Sigmoid colon (tissue), 7 donors: Measurements from ENCODE around the gene PELI1. TPM values are rescaled to one million over a fixed set of nuclear protein-coding genes. Genes with fewer than 3 reads are reported as not detected.

Experiments
- DNase-seq: peaks from one replicate; pipeline ENCODE4 v3.0.0-alpha.2; 2019
- H3K27ac ChIP-seq, 4 donors: fragments of 200-600 bp; sonication (generic); one replicate each; pipeline ENCODE4 v1.5.1; 2016 to 2019; ENCODE audit warnings: mild to moderate bottlenecking in 1 of 4
- H3K27me3 ChIP-seq, 3 donors: fragments of 200-600 bp; sonication (generic); one replicate each; pipeline ENCODE4 v1.5.1; 2019; ENCODE audit warnings: mild to moderate bottlenecking in 1 of 3
- H3K36me3 ChIP-seq, 4 donors: fragments of 200-600 bp; sonication (generic); one replicate each; pipeline ENCODE4 v1.5.1; 2016 to 2019
- H3K4me1 ChIP-seq, 4 donors: fragments of 200-600 bp; sonication (generic); one replicate each; pipeline ENCODE4 v1.5.1; 2017 to 2019
- H3K4me3 ChIP-seq, 4 donors: fragments of 200-600 bp; sonication (generic); one replicate each; pipeline ENCODE4 v1.5.1; 2017 to 2019; ENCODE audit warnings: mild to moderate bottlenecking in 2 of 4, moderate library complexity in 1 of 4
- H3K9me3 ChIP-seq, 4 donors: fragments of 200-600 bp in 3 of 4; sonication (generic) in 3 of 4; one replicate each; pipeline versions ENCODE4 v1.5.1 to v1.6.1; 2013 to 2019
- EP300 ChIP-seq, 4 donors: sonication (generic); formaldehyde crosslinking; IDR thresholded peaks; one replicate each; pipeline ENCODE4 v1.6.1; 2017; ENCODE audit warnings: antibody characterized with exemption in 4 of 4
- POLR2A ChIP-seq, 2 donors: fragments of 450-650 bp; IDR thresholded peaks; one replicate each; pipeline ENCODE4 v1.6.1; 2016; ENCODE audit warnings: antibody characterized with exemption in 2 of 2, mild to moderate bottlenecking in 2 of 2, moderate library complexity in 2 of 2
- POLR2AphosphoS5 ChIP-seq, 4 donors: sonication (generic); formaldehyde crosslinking; IDR thresholded peaks; one replicate each; pipeline ENCODE4 v1.6.1; 2017; ENCODE audit warnings: antibody characterized with exemption in 4 of 4
- WGBS, 2 donors: extraction: QIAGEN DNeasy Blood & Tissue Kit; methylation state at CpG; one replicate each; pipeline ENCODE4 v1.1.7; 2013; 5-methylcytosine and 5-hydroxymethylcytosine counted together
- intact Hi-C: fragments of 100-400 bp; cut with DNase I; formaldehyde crosslinking; loops from one replicate; pipeline ENCODE4 v1.15.1; 2023
- polyA plus RNA-seq, 3 donors: library from polyadenylated mRNA; stranded (reverse); fragments of 200-250 nt; gene quantifications; one replicate each; pipeline ENCODE4 v1.2.3, GENCODE V29; 2013
- total RNA-seq, 4 donors: library from RNA; depleted of rRNA; stranded (reverse); fragments of >200 nt; gene quantifications; one replicate each; pipeline ENCODE4 v1.1.0, GENCODE V29; 2016
- TF ChIP-seq, protein P1 (sequence below), 4 experiments: fragments of 450-650 bp in 3 of 4; fragments of 200-600 bp in 1 of 4; IDR thresholded peaks; one replicate each; pipeline ENCODE4 v1.5.1; 2016 to 2019; ENCODE audit warnings: antibody characterized with exemption in 4 of 4, mild to moderate bottlenecking in 3 of 4, moderate library complexity in 2 of 4
- donor health status: healthy with polysubstance abuse.
- donor health status: Bipolar disorder and iron deficiency.
- donor health status: healthy.

The PELI1 gene
- total and polyA plus RNA-seq, 7 donors, result 18.6 to 30.8 (median 24.3) TPM

DNA sequence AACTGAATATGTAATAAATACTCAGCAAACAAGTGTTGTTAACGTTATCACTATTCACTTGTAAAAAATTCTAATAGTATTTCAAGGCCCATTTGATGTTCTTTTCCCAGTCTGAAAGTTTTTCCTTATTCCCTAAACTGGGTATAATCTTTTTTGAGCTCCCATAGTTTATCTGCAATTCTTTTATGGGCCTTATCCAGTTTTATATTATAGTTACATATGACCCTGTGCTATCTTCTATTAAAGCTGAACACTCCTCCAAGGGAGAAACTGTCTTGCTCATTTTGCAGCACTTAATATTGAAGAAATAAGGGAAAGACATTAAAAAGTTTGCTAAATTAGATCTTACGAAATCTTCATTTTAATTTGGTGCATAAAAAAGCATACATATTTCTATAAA, 13.9 kb downstream of the PELI1 start:
- intact Hi-C loops, result no loop called here
- no peaks in the 10 kb centered on the region for H3K9me3 ChIP-seq
- TF ChIP-seq, protein P1, sequence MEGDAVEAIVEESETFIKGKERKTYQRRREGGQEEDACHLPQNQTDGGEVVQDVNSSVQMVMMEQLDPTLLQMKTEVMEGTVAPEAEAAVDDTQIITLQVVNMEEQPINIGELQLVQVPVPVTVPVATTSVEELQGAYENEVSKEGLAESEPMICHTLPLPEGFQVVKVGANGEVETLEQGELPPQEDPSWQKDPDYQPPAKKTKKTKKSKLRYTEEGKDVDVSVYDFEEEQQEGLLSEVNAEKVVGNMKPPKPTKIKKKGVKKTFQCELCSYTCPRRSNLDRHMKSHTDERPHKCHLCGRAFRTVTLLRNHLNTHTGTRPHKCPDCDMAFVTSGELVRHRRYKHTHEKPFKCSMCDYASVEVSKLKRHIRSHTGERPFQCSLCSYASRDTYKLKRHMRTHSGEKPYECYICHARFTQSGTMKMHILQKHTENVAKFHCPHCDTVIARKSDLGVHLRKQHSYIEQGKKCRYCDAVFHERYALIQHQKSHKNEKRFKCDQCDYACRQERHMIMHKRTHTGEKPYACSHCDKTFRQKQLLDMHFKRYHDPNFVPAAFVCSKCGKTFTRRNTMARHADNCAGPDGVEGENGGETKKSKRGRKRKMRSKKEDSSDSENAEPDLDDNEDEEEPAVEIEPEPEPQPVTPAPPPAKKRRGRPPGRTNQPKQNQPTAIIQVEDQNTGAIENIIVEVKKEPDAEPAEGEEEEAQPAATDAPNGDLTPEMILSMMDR (IDR thresholded peaks at IDR 0.05), result no peak
- TF ChIP-seq EP300 (IDR thresholded peaks at IDR 0.05), result no peak
- TF ChIP-seq POLR2AphosphoS5 (IDR thresholded peaks at IDR 0.05), result no peak
- TF ChIP-seq POLR2A (IDR thresholded peaks at IDR 0.05), result no peak
- 37 to 79% methylated on average over 2 of the region's 2 CpGs for WGBS, 2 donors
- no peaks in the 10 kb centered on the region for H3K27me3 ChIP-seq
- no peaks in the 10 kb centered on the region for H3K36me3 ChIP-seq
- no peak overlapping the region for H3K4me3 ChIP-seq
- H3K4me1 ChIP-seq, result peaks cover 0 to 52% (median 45%) of the 10 kb centered on the region in 4 donors
- no peak overlapping the region for H3K27ac ChIP-seq
- DNase-seq, result no peak

DNA sequence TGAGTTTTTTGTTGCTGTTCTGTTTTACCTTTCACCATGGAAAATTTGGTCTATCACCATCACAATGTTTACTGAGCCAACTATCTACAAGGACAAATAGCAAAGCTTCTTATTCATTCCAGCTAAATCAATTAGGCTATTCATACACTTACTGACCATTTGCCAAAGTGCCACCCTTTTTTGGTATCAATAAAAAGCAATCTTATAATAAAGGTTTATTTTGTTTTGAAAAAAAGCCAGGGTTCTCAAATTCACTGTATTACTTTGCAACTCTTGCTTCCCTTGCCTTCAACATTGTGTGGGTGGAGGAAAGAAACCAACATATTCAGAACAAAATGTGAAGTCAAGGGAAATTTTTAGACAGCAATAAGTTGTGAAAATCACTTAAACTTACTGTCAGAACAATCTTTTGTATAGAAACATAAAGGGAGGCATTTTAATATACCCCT, 15.3 kb downstream of the PELI1 start:
- intact Hi-C loops, result loop anchor here (5.0 kb wide), 1 partner anchor 153 kb away; no protein-coding TSS in a partner anchor

DNA sequence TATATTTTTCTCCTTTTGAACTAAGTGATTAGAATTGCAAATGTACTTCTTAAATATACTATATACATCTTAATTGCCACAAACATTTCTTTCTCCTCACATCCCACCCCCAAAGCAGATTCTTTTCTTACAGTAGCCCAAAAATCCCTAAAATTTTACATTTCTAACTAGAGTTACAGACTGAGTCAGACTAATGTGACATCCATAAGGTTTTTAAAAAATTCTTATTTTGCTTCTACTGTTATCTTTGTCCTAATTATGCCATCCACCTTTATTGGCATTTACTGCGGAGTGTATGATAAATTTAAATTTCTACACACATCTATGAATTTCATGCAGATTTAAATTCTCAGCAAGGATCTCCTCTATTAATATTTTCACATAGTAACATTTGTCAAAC, 15.8 kb downstream of the PELI1 start:
- 74 to 92% methylated on average over 1 of the region's 1 CpG for WGBS, 2 donors
- H3K9me3 ChIP-seq, result no peaks in the 10 kb centered on the region
- H3K27ac ChIP-seq, result no peak overlapping the region
- DNase-seq, result no peak
- no peaks in the 10 kb centered on the region for H3K36me3 ChIP-seq
- peaks cover 0 to 33% (median 31%) of the 10 kb centered on the region in 4 donors for H3K4me1 ChIP-seq
- no peak for TF ChIP-seq EP300 (IDR thresholded peaks at IDR 0.05)
- TF ChIP-seq, protein P1 (IDR thresholded peaks at IDR 0.05), result no peak
- no peak for TF ChIP-seq POLR2AphosphoS5 (IDR thresholded peaks at IDR 0.05)
- TF ChIP-seq POLR2A (IDR thresholded peaks at IDR 0.05), result no peak
- intact Hi-C loops, result loop anchor here (5.0 kb wide), 1 partner anchor 154 kb away; no protein-coding TSS in a partner anchor
- H3K27me3 ChIP-seq, result no peaks in the 10 kb centered on the region
- H3K4me3 ChIP-seq, result no peak overlapping the region

More for the DNA sequence above, 15.3 kb downstream of the PELI1 start:
- H3K27ac ChIP-seq, result no peak overlapping the region
- TF ChIP-seq EP300 (IDR thresholded peaks at IDR 0.05) (no peak), POLR2AphosphoS5 (IDR thresholded peaks at IDR 0.05) (no peak), POLR2A (IDR thresholded peaks at IDR 0.05) (no peak)
- TF ChIP-seq, protein P1 (IDR thresholded peaks at IDR 0.05), result no peak
- no peak overlapping the region for H3K4me3 ChIP-seq
- H3K9me3 ChIP-seq, result no peaks in the 10 kb centered on the region
- DNase-seq, result no peak
- peaks cover 0 to 39% (median 35%) of the 10 kb centered on the region in 4 donors for H3K4me1 ChIP-seq
- H3K27me3 ChIP-seq, result no peaks in the 10 kb centered on the region
- no peaks in the 10 kb centered on the region for H3K36me3 ChIP-seq

GRCh38 chr2:64127119-64127518, 17.1 kb downstream of the PELI1 start:
- DNase-seq, result no peak
- 70 to 90% methylated on average over 2 of the region's 2 CpGs for WGBS, 2 donors
- no peaks in the 10 kb centered on the region for H3K27me3 ChIP-seq
- intact Hi-C loops, result loop anchor here (5.0 kb wide), 1 partner anchor 155 kb away; no protein-coding TSS in a partner anchor
- H3K36me3 ChIP-seq, result no peaks in the 10 kb centered on the region
- H3K27ac ChIP-seq, result no peak overlapping the region
- peaks cover 0 to 25% (median 22%) of the 10 kb centered on the region in 4 donors for H3K4me1 ChIP-seq
- H3K4me3 ChIP-seq, result no peak overlapping the region
- TF ChIP-seq, protein P1 (IDR thresholded peaks at IDR 0.05), result no peak
- TF ChIP-seq POLR2A (IDR thresholded peaks at IDR 0.05), result no peak
- TF ChIP-seq EP300 (IDR thresholded peaks at IDR 0.05), result no peak
- no peak for TF ChIP-seq POLR2AphosphoS5 (IDR thresholded peaks at IDR 0.05)
- no peaks in the 10 kb centered on the region for H3K9me3 ChIP-seq

DNA sequence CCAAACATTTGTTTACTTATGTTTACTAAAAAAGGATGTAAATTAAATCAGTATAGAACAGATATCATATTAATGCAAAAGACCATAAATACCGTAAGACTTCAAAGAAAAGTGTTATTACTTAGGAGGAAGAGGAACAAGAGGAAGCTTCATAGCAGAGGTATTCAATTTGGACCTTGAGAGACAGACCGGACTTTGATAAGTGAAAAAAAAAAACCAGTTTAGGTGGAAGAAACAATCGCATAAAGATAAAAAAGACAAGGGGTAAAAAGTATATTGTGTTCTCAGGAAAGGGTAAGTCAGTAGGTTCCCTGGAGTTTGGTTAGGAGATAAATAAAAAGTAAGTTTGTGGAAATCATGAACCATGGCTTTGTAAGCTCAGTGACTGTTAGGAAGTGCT, 17.6 kb downstream of the PELI1 start:
- intact Hi-C loops, result loop anchor here (5.0 kb wide), 1 partner anchor 156 kb away; no protein-coding TSS in a partner anchor
- Histone ChIP-seq H3K27ac (no peak overlapping the region), H3K27me3 (no peaks in the 10 kb centered on the region), H3K4me3 (no peak overlapping the region), H3K4me1 (peaks cover 0 to 21% (median 17%) of the 10 kb centered on the region in 4 donors), H3K36me3 (no peaks in the 10 kb centered on the region), H3K9me3 (no peaks in the 10 kb centered on the region)
- DNase-seq, result no peak
- TF ChIP-seq POLR2A (IDR thresholded peaks at IDR 0.05), result no peak
- no peak for TF ChIP-seq EP300 (IDR thresholded peaks at IDR 0.05)
- TF ChIP-seq, protein P1 (IDR thresholded peaks at IDR 0.05), result no peak
- no peak for TF ChIP-seq POLR2AphosphoS5 (IDR thresholded peaks at IDR 0.05)
- 23 to 63% methylated on average over 3 of the region's 3 CpGs for WGBS, 2 donors
